IMR-90 (cell line): ENCODE results near the gene GALR2.

Experiments
- CEBPB ChIP-seq: IDR thresholded peaks from 2 replicates; pipeline ENCODE4 v1.6.1; 2012; ENCODE audit warnings: low read depth, low read length, improper control_type of control experiment
- CTCF ChIP-seq: conservative IDR thresholded peaks from 2 replicates; pipeline ENCODE4 v1.5.1; 2012; ENCODE audit warnings: mild to moderate bottlenecking, low read depth, low read length, improper control_type of control experiment
- ELK1 ChIP-seq: fragments of 150-350 bp; IDR thresholded peaks from 2 replicates; pipeline ENCODE4 v1.6.1; 2016; ENCODE audit warnings: low read depth, mild to moderate bottlenecking, low read length, moderate library complexity, borderline replicate concordance
- FOS ChIP-seq: fragments of 150-350 bp; IDR thresholded peaks from 2 replicates; pipeline ENCODE4 v1.6.1; 2016; ENCODE audit warnings: low read depth, low read length
- MXI1 ChIP-seq: IDR thresholded peaks from 2 replicates; pipeline ENCODE4 v1.6.1; 2012; ENCODE audit warnings: low read depth, mild to moderate bottlenecking, low read length, moderate library complexity, borderline replicate concordance
- NFE2L2 ChIP-seq: fragments of 150-350 bp; IDR thresholded peaks from 2 replicates; pipeline ENCODE4 v1.6.1; 2016; ENCODE audit warnings: low read depth, mild to moderate bottlenecking, low read length
- POLR2A ChIP-seq: IDR thresholded peaks from 2 replicates; pipeline ENCODE4 v1.6.1; 2012; ENCODE audit warnings: mild to moderate bottlenecking, low read depth, low read length
- RAD21 ChIP-seq: IDR thresholded peaks from 2 replicates; pipeline ENCODE4 v1.6.1; 2012; ENCODE audit warnings: low read length, improper control_type of control experiment
- SMC3 ChIP-seq: fragments of 150-350 bp; IDR thresholded peaks from 2 replicates; pipeline ENCODE4 v1.6.1; 2016; ENCODE audit warnings: low read depth, mild to moderate bottlenecking, antibody characterized with exemption, low read length, moderate library complexity
- USF2 ChIP-seq: fragments of 150-350 bp; IDR thresholded peaks from 2 replicates; pipeline ENCODE4 v1.6.1; 2017; ENCODE audit warnings: mild to moderate bottlenecking, antibody characterized with exemption, low read length, low read depth

- TF ChIP-seq NFE2L2 (no peak), POLR2A (no peak), CTCF (no peak), ELK1 (no peak), USF2 (no peak), CEBPB (no peak), FOS (no peak), SMC3 (no peak), MXI1 (no peak), RAD21 (no peak)
These were observed 1.7 kb downstream of the GALR2 start for GRCh38 chr17:76076146-76076764.
